GM21619 (cell line): ENCODE results near the gene CPNE4.
"Not testable (repeated sequence)": the region's sequence is repeated elsewhere in the genome, so short reads cannot be mapped to it uniquely, and the experiment has no call there.

ENCODE experiments used
- ATAC-seq: cut with Tn5 transposase; IDR thresholded peaks from one replicate; pipeline ENCODE4 v1.9.1; 2021; ENCODE audit not compliant: unreplicated experiment

The CPNE4 gene

GRCh38 chr3:131963442-131963841 is 71.4 kb downstream of the CPNE4 start:
- not testable (repeated sequence) for ATAC-seq

GRCh38 chr3:131962982-131963381 is 71.8 kb downstream of the CPNE4 start:
- no peak for ATAC-seq

DNA sequence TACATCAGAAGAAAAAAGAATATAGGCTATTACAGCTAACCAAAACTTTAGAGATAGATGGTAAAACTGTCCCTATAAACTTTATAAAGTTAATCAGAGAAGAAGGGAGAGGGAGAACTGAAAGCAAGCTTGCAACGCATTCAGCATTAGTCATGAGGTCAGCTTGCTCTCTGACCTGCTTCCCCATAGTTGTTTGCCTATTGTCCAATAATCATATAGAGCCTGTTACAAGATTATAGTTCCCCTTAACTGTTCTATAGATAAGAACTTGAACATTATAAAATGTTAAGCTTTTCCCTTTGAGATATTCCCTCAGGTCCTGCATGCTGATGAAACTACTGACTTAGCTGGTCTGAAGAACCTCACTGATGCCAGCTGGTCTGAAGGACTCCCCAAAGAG is 74.5 kb downstream of the CPNE4 start:
- ATAC-seq, result no peak

DNA sequence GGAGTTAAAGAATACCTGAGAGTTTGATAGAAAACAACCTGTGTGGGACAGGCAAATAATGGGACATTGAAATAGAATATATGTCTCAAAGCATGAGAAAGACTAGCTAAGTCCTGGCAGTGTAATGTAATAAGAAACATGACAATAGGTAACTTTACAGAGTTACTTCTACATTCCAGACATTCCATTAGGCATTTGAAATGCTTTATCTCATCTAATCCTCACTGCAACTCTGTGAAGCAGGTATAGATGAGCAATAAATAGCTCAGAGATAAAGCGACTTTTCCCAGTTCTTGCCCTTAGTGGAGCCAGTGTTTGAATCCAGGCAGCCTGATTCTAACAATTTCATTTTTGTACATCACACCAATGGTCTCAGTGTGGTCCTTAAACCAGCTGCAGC is 76.8 kb downstream of the CPNE4 start:
- ATAC-seq, result no peak

DNA sequence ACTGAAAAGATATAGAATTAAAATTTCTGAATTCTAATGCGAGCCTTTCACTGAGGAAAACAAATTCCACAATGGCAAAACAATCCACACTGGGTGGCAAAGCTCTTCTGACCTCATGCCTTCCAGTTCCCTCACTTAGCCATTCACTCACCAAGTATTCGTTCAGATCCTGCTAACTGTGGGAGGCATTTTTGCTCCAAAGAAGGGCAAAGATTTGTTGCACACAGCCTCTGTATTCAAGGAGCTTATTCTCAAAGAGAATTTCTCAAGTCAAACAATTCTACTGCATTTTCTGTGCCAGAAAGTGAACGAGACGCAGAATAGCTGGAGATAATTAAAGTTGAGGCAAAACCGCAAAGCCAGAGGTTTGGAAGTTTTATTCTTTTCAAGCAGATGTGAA is 77.3 kb downstream of the CPNE4 start:
- ATAC-seq, result no peak

GRCh38 chr3:131948806-131949205 is 86.0 kb downstream of the CPNE4 start:
- no peak for ATAC-seq

DNA sequence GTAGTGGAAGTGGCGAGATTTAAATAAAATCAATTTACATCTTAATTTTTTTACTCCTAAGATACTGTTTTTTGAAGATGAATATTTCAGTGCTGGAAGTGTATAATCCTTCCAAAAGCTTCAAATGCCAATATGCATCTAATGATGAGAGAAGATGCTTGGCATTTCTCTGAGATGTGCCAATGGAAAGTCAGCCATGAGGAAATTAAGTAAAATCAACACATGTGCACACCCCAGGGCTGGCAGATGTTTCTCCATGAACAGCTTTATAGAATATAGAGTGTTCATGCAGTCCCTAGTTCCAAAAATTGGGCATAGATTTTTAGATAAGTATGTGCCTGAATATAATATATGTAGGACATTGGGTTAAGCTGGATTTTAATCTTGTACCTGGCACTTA is 90.1 kb downstream of the CPNE4 start:
- ATAC-seq, result no peak

DNA sequence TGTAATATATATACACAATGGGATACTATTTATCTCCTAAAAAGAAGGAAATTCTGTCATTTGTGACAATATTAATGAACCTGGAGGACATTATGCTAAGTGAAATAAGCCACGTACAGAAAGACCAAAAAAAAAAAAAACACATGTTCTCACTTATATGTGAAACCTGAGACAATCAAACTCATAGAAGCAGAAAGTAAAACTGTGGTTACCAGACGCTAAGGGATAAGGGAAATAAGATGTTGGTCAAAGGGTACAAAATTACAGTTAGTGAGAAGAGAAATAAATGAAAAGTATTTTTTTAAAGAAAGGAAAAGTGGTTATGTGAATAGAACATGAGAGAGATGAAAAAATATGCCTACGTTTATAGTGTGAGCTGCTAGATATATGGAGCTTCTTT is 101.1 kb downstream of the CPNE4 start:
- ATAC-seq, result no peak

GRCh38 chr3:131928593-131928992 is 106.2 kb downstream of the CPNE4 start:
- ATAC-seq, result no peak

DNA sequence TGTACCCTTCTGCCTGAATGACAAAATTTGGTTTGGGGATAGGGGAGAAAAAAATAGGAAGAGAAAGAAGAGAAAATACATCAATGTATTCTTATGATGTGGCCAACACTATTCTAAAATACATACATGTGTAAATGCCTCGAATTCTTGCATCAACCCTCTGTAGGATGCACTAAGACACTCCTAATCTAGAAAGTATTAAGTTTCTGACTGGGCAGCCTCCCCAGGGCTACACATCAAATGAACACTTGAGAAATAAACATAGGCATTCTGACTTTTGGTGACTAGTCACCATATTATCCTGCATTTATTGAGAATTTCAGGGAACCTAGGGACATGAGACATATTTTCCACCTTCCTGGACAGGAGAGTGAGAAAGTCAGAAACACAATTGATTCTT is 109.2 kb downstream of the CPNE4 start:
- ATAC-seq, result no peak

DNA sequence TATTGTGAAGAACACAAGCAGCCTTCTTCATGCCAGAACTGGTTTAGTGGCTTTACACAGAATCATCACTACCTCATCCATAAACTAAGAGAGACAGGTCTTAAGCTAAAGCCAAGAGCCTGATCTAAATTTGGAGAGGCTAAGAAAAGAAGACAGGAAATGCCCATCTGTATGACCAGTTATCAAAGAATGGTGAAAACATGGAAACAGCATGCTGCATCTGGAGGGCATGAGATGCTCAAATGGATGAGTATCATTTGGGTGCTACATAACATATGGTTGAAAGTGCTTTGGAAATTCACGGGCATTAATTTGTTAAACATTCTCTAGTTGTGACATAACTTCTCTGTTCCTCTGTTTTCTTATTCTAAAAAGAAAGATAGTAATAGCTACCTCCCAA is 112.5 kb downstream of the CPNE4 start:
- ATAC-seq, result no peak

DNA sequence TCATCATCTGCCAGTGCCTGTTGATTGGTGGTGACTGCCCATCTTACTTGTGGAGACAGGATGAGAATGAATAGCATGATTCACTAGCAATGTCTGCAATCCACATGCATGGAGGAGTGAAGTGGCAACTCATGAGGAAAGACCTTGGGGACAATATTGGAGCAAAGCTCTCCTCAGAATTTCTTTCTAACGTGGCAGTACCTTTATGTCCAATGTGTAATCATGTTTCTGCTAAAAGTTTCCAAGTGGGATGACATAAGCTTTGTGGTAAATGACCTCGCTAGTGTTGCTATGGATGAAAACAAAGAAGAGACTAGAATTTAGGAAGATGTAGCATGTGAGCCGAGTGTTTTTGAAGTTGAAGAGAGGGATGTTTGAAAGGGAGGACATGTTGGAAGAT is 117.8 kb downstream of the CPNE4 start:
- no peak for ATAC-seq

DNA sequence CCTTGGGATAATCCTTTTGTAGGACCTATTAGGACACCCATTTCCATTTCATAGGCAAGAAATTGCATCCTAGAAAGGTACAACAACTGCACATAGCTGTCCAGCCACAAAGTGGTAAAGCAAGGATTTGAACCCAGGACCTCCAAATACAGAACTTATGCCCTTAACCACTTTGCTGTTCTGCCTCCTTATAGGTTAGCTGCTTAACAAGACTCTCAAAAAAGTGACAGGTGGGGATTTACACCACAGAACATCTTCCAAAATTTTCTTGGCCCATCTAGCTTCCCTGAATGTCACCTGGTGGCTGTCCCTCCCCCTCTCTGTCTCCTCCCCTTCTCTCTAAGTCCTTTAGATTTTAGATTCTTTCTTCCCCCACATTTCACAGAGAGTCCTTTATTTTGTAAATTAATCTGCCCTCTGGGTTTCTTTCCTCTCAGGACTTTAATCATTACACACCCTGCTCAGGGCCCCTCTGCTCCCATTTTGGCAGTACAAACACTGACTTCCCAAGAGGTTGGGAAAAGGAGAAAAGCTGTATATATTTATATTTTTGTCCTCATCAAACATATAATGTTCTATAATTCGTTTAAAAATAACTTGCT is 120.6 kb downstream of the CPNE4 start:
- no peak for ATAC-seq

DNA sequence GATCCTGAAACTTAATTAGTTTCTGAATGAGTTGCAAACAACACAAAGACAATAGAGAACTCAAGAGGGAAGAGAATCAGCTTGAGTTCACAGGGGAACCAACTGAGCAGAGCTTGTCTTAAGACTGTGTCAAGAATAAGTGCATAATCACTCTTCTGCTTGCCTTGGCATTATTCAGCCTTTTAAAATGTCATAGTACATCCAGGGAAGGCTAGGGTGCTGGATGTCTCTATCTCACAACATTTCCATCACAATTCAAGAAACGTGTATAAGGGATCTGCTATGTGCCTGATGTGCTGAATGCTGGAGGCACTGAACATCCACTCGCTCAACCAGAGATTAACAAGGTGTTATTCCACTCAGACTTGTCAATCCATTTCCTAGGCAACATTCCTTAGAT is 122.6 kb downstream of the CPNE4 start:
- no peak for ATAC-seq

- ATAC-seq, result no peak
Measured at GRCh38 chr3:131907796-131908195, 127.0 kb downstream of the CPNE4 start.

DNA sequence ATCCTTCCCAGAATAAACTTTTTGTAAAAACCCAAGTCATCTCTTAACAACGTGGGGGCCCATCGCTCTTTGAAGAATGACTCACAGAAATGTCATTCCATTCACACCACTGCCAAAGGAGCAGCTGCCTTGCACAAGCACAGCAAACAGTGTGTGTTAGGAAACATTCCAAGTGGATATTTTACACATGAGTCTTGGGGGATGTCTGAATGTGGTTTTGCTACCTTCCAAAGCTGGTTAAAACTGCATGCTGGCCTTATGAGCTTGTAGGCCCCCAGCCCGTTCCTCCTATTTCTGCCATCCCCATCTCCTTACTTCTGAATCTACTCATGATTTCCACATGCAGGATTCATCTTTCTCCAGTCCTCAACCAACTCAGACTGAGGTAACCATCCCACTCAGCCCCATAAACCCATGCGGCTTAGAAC is 130.8 kb downstream of the CPNE4 start:
- ATAC-seq, result no peak

- no peak for ATAC-seq
Measured at GRCh38 chr3:131901686-131902085, 133.1 kb downstream of the CPNE4 start.

GRCh38 chr3:131900891-131901290 is 133.9 kb downstream of the CPNE4 start:
- no peak for ATAC-seq

- ATAC-seq, result no peak
Measured at GRCh38 chr3:131899021-131899420, 135.8 kb downstream of the CPNE4 start.

DNA sequence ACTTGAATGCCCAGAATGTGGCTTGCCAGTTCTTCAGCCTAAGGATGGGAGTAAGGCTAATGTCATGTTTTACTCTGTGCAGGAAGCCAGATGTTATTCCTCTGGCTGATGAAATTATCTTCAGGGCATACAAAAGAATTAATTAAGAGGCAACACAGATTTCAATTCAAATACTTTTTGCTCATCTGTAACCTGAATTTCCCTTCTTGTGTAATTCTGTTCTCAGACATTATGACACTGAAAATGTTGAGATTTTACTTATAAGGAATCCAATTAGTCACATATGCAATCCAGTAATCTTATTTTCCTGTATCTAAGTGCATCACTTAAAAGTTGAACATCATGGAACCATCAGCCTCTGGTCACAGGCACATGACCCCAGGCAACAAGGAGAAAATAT is 136.5 kb downstream of the CPNE4 start:
- ATAC-seq, result no peak

GRCh38 chr3:131896285-131896684 is 138.5 kb downstream of the CPNE4 start:
- ATAC-seq, result no peak

DNA sequence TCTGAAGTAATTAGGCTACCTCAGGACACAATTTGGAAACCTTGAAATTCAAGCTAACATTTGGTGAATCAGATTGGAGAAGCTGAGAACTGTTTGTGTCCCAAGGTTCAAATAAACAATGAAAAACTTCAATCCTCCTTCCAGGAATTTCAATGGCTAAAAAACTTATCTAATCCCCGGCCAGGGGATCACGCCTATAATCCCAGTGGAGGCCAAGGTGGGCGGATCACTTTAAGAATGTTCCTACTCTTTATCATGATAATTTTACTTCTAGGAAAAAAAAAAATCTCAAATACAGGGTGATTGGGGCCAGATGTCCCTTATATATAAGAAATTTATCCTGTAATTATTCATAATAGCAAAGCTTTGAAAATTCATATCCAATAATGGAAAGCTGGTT is 139.0 kb downstream of the CPNE4 start:
- ATAC-seq, result no peak

GRCh38 chr3:131892331-131892730 is 142.5 kb downstream of the CPNE4 start:
- no peak for ATAC-seq

GRCh38 chr3:131885871-131886270 is 148.9 kb downstream of the CPNE4 start:
- not testable (repeated sequence) for ATAC-seq
